Mucosa of stomach (tissue), 1 donor: Measurements from ENCODE around the gene ZNF888.
A peak's percentile ranks its signal among the peaks of the same experiment; 100 is the strongest.

ENCODE experiments used
- H3K27me3 ChIP-seq: one replicate; pipeline ENCODE4 v1.7.0; 2013; ENCODE audit warnings: mild to moderate bottlenecking, low read length; ENCODE audit not compliant: control insufficient read depth, insufficient read depth
- H3K36me3 ChIP-seq: one replicate; pipeline ENCODE4 v1.7.0; 2013; ENCODE audit warnings: low read length; ENCODE audit not compliant: control insufficient read depth, insufficient read depth
- H3K4me1 ChIP-seq: one replicate; pipeline ENCODE4 v1.7.0; 2013; ENCODE audit warnings: mild to moderate bottlenecking, low read length; ENCODE audit not compliant: control insufficient read depth, insufficient read depth
- H3K4me3 ChIP-seq: one replicate; pipeline ENCODE4 v1.7.0; 2013; ENCODE audit warnings: low read length
- H3K9ac ChIP-seq: one replicate; pipeline ENCODE4 v1.7.0; 2013; ENCODE audit warnings: mild to moderate bottlenecking, low read length, moderate library complexity
- H3K9me3 ChIP-seq: one replicate; pipeline ENCODE4 v1.7.0; 2013; ENCODE audit warnings: mild to moderate bottlenecking, low read length, moderate library complexity; ENCODE audit not compliant: control insufficient read depth
- donor health status: Pancreatic carcinoma.

ZNF888 gene

DNA sequence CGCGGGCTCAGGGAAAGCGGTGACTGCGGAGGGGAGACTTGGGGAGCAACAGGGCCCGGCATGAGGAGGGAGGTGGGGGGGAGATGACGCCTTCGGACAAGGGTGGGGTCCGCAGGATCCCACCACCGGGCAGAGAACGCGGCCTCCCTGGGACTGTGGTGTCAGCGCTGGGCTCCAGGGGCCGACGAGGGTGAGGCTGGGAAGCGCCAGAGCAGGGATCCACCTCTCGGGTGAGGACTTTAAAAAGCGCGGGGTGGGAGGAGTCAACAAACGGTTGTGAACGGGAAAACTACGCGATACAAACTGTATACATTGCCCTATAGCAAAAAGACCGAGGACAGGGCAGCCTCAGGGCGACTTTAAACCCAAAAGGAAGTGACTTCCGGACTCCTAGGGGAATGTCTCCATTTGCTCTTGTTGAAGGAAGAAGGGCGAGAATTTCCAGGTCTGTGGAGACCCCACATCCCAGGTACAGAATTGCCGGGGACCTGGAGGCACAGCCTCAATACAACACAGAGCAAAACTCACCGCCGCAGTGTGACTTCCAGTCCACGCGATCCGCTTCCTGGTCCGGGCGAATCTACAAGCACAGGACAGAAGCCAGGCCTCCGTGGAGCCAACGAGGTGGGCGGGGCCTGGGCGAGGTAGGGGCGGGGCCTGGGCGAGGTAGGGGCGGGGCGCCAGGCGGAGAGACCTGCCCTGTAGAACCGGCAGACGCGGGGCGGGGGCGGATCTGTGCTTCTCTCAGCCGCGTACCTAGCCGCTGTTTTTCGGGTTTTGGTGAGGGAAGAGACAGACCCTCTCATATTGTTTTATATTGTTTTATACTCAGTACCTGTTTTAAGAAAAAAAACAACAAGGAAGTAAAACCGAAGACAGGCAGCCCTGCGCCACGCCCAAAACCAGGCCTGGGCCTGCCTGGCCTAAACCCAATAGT lies at the start of gene ZNF888:
Gene ZNF888 (minus strand): TSS at position 588 of the 937 bp plus-strand sequence. CDS start 5,555 bp downstream, outside the sequence.
- Histone ChIP-seq H3K27me3 (no peaks in the 10 kb centered on the region), H3K36me3 (no peaks in the 10 kb centered on the region), H3K4me3 (peak within 1 kb of the TSS; percentile 98), H3K9me3 (no peaks in the 10 kb centered on the region), H3K4me1 (peaks cover 18% of the 10 kb centered on the region), H3K9ac (peak within 1 kb of the TSS; percentile 94)

DNA sequence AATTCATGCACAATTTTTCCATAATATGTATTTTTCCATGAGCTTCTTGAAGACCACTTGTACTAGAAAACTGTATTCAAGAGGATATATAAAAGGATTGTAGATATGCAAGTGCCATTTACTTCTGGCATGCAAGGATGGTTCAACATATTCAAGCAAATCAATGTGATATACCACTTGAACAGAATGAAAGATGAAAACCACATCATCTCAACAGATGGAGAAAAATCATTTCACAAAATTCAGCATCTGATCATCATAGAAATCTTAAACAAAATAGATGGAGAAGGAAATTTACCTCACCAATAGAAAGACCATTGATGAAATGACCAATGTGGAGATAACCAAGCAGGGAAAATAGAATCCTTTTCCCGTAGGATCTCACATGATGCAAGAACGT lies 44.5 kb upstream of the ZNF888 start:
- no peak overlapping the region for H3K9ac ChIP-seq

DNA sequence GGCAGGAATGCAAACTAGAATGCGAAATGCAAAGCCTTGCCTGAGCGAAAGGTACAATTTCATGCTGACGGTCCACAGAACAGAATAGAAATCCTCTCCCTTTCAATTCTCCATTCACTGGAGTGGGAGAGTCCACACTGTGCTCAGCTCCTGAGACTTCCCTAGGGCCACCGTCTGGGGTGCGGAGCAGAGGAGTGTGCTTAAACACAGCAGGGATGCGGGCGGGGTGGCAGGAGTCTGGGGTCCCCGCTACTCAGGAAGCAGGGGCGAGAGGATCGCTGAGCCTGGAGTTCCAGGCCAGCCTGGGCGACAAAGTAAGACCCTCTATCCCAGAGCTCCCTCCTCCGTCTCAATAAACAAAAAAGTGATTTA lies 40.0 kb upstream of the ZNF888 start:
- no peaks in the 10 kb centered on the region for H3K27me3 ChIP-seq
- no peaks in the 10 kb centered on the region for H3K4me1 ChIP-seq
- H3K4me3 ChIP-seq, result peak overlapping the region; percentile 53
- H3K9ac ChIP-seq, result peak overlapping the region; percentile 82
- H3K9me3 ChIP-seq, result peaks cover 2% of the 10 kb centered on the region
- H3K36me3 ChIP-seq, result no peaks in the 10 kb centered on the region

More for the DNA sequence above, 44.5 kb upstream of the ZNF888 start:
- Histone ChIP-seq H3K4me3 (no peak overlapping the region), H3K27me3 (no peaks in the 10 kb centered on the region), H3K9me3 (no peaks in the 10 kb centered on the region), H3K36me3 (no peaks in the 10 kb centered on the region), H3K4me1 (no peaks in the 10 kb centered on the region)

- peaks cover 6% of the 10 kb centered on the region for H3K9me3 ChIP-seq
- H3K4me1 ChIP-seq, result no peaks in the 10 kb centered on the region
- H3K27me3 ChIP-seq, result no peaks in the 10 kb centered on the region
- no peaks in the 10 kb centered on the region for H3K36me3 ChIP-seq
- H3K4me3 ChIP-seq, result peak within 1 kb of the TSS; percentile 53
- H3K9ac ChIP-seq, result peak within 1 kb of the TSS; percentile 82
Measured at GRCh38 chr19:52962394-52963246, 39.4 kb upstream of the ZNF888 start, which contains the start of gene ZNF816. Gene ZNF816 (minus strand): TSS chr19:52962881. CDS start chr19:52956089, 6,792 bp downstream.

DNA sequence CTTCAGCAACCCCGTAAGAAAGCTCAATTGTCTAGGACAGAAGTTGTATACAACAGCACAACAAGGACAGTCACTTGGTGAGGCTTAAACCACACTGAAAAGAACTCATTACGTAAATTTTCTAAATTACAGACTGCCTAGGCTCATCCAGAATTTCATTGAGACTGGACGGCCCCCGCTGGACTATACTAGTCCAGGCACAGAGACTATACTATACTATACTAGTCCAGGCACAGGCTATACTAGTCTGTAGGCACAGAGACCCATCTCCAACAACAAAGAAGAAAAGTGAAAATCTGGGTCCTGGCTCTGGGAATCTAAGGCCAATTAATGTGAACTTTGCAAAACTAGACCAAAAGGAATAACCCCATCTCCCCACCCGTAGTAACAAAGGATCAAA lies 38.8 kb upstream of the ZNF888 start:
- Histone ChIP-seq H3K4me3 (peak overlapping the region; percentile 53), H3K4me1 (no peaks in the 10 kb centered on the region), H3K36me3 (no peaks in the 10 kb centered on the region), H3K9me3 (peaks cover 10% of the 10 kb centered on the region), H3K9ac (peak overlapping the region; percentile 82), H3K27me3 (no peaks in the 10 kb centered on the region)

GRCh38 chr19:52959613-52960295 lies 36.5 kb upstream of the ZNF888 start:
- Histone ChIP-seq H3K9me3 (peaks cover 19% of the 10 kb centered on the region), H3K4me1 (no peaks in the 10 kb centered on the region), H3K36me3 (peaks cover 4% of the 10 kb centered on the region), H3K9ac (no peak overlapping the region), H3K4me3 (no peak overlapping the region), H3K27me3 (no peaks in the 10 kb centered on the region)

- no peaks in the 10 kb centered on the region for H3K4me1 ChIP-seq
- H3K9me3 ChIP-seq, result peaks cover 25% of the 10 kb centered on the region
- peaks cover 9% of the 10 kb centered on the region for H3K36me3 ChIP-seq
- no peak overlapping the region for H3K4me3 ChIP-seq
- no peak overlapping the region for H3K9ac ChIP-seq
- H3K27me3 ChIP-seq, result no peaks in the 10 kb centered on the region
Measured at GRCh38 chr19:52957591-52957990, 34.4 kb upstream of the ZNF888 start.

DNA sequence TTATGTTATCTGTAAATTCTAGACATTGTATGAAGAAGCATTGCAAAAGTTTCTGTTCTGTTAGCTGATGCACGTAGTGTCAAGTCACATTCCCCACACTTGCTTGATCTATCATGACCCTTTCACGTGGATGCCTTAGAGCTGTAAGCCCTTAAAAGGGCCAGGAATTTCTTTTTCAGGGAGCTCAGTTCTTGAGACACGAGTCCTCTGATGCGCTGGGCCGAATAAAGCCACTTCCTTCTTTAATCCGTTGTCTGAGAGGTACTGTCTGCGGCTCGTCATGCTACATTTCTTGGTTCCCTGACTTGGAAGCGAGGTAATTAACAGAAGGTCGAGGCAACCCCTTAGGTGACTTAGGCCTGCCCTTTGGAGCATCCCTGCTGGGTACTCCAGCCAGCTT lies 33.7 kb upstream of the ZNF888 start:
- H3K9me3 ChIP-seq, result peaks cover 31% of the 10 kb centered on the region

GRCh38 chr19:52949422-52949821 lies 26.2 kb upstream of the ZNF888 start:
- Histone ChIP-seq H3K4me3 (no peak overlapping the region), H3K27me3 (no peaks in the 10 kb centered on the region), H3K4me1 (no peaks in the 10 kb centered on the region), H3K36me3 (peaks cover 24% of the 10 kb centered on the region), H3K9ac (no peak overlapping the region), H3K9me3 (peaks cover 25% of the 10 kb centered on the region)

More for the DNA sequence above, 33.7 kb upstream of the ZNF888 start:
- H3K36me3 ChIP-seq, result peaks cover 15% of the 10 kb centered on the region
- H3K4me3 ChIP-seq, result no peak overlapping the region
- H3K4me1 ChIP-seq, result no peaks in the 10 kb centered on the region
- no peak overlapping the region for H3K9ac ChIP-seq
- no peaks in the 10 kb centered on the region for H3K27me3 ChIP-seq

GRCh38 chr19:52948025-52948770 lies 25.0 kb upstream of the ZNF888 start:
- Histone ChIP-seq H3K4me1 (peaks cover 3% of the 10 kb centered on the region), H3K27me3 (no peaks in the 10 kb centered on the region), H3K9ac (no peak overlapping the region), H3K9me3 (peaks cover 25% of the 10 kb centered on the region), H3K4me3 (no peak overlapping the region), H3K36me3 (peaks cover 24% of the 10 kb centered on the region)
